ENCODE measurements around the gene LHX5.

- TF ChIP-seq CTCF (IDR thresholded peaks at IDR 0.05) (no peak), POLR2A (IDR thresholded peaks at IDR 0.05) (no peak)
Observed at GRCh38 chr12:113436993-113437728, 34.5 kb downstream of the LHX5 start.
